Upper lobe of left lung (tissue), 6 donors: Measurements from ENCODE around the gene CLDN10. TPM values are rescaled to one million over a fixed set of nuclear protein-coding genes. Genes with fewer than 3 reads are reported as not detected.

ENCODE experiments used
- ATAC-seq, 2 donors: fragments of 200-7000 bp; cut with Tn5 transposase; one replicate each; pipeline ENCODE4 v1.9.1; 2022; ENCODE audit warnings: mild to moderate bottlenecking in 2 of 2, moderate library complexity in 2 of 2; ENCODE audit not compliant: low FRiP score in 2 of 2
- DNase-seq, 2 donors: peaks; one replicate each; pipeline ENCODE4 v3.0.0-alpha.2; 2019 to 2020
- H3K27ac ChIP-seq, 4 donors: fragments of 200-600 bp; sonication (generic); one replicate each; pipeline ENCODE4 v1.5.1; 2016 to 2019
- H3K27me3 ChIP-seq, 4 donors: fragments of 200-600 bp; sonication (generic); one replicate each; pipeline ENCODE4 v1.5.1; 2017 to 2019
- H3K36me3 ChIP-seq, 4 donors: fragments of 200-600 bp; sonication (generic); one replicate each; pipeline ENCODE4 v1.5.1; 2016 to 2019
- H3K4me1 ChIP-seq, 4 donors: fragments of 200-600 bp; sonication (generic); one replicate each; pipeline ENCODE4 v1.5.1; 2018 to 2019
- H3K4me3 ChIP-seq, 4 donors: fragments of 200-600 bp; sonication (generic); one replicate each; pipeline ENCODE4 v1.5.1; 2017 to 2019; ENCODE audit warnings: mild to moderate bottlenecking in 2 of 4, moderate library complexity in 1 of 4
- H3K9me3 ChIP-seq, 4 donors: fragments of 200-600 bp; sonication (generic); one replicate each; pipeline ENCODE4 v1.5.1; 2018 to 2019
- CTCF ChIP-seq, 6 experiments: fragments of 450-650 bp in 4 of 6; fragments of 200-600 bp in 2 of 6; sonication (generic) in 2 of 6; IDR thresholded peaks; one replicate each; pipeline ENCODE4 v1.5.1; 2016 to 2019; ENCODE audit warnings: antibody characterized with exemption in 6 of 6
- EP300 ChIP-seq, 4 donors: sonication (generic); formaldehyde crosslinking; IDR thresholded peaks; one replicate each; pipeline ENCODE4 v1.5.1; 2017; ENCODE audit warnings: antibody characterized with exemption in 4 of 4, control low read depth in 2 of 4
- POLR2A ChIP-seq, 4 donors: fragments of 450-650 bp; IDR thresholded peaks; one replicate each; pipeline ENCODE4 v1.5.1; 2016 to 2017; ENCODE audit warnings: antibody characterized with exemption in 4 of 4, mild to moderate bottlenecking in 2 of 4
- POLR2AphosphoS5 ChIP-seq, 2 donors: sonication (generic); formaldehyde crosslinking; IDR thresholded peaks; one replicate each; pipeline ENCODE4 v1.5.1; 2017; ENCODE audit warnings: antibody characterized with exemption in 2 of 2
- WGBS, 2 donors: methylation state at CpG; one replicate each; pipeline ENCODE4 v1.1.5; 2017 to 2018; 5-methylcytosine and 5-hydroxymethylcytosine counted together
- total RNA-seq, 6 donors: library from RNA; depleted of rRNA in 4 of 6; stranded (reverse); fragments of >200 nt in 4 of 6; gene quantifications; one replicate each; pipeline versions ENCODE4 v1.1.0 to v1.2.1, GENCODE V29; 2016 to 2021
- donor health status: DM: no; HTN: no; CAD: no; lungs with moderate emphysema.
- donor health status: DM: no; HTN: yes; CAD: no; lungs with severe emphysema.

CLDN10 gene
- total RNA-seq, 6 donors from 2014 or later = 1.6 to 4.5 (median 2.4) TPM; not detected in 2

DNA sequence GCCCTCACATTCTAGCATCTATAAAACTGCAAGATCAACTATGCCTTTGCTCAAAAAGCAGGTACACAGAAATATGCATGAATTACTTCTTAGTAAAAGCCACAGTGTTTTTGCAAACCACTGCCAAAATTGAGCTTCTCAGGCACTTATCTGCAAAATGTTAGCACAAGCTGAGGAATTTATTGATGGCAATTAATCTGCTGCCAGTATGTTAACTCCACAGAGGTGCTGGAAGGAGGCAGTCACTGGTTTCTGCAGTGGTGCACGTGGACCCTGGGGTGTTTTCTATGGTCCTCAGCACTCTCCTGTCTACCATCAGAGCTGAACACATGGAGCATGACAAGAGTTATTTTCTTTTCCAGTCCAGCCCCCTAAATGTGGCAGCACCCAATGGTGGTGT, 44.2 kb downstream of the CLDN10 start:
- TF ChIP-seq EP300 (IDR thresholded peaks at IDR 0.05) (no peak), CTCF (IDR thresholded peaks at IDR 0.05) (no peak), POLR2AphosphoS5 (IDR thresholded peaks at IDR 0.05) (no peak), POLR2A (IDR thresholded peaks at IDR 0.05) (no peak)
- WGBS, 2 donors = 93 to 100% methylated on average over 1 of the region's 1 CpG
- no peaks in the 10 kb centered on the region for H3K4me1 ChIP-seq
- H3K27ac ChIP-seq = no peak overlapping the region
- ATAC-seq = no peak
- H3K9me3 ChIP-seq = no peaks in the 10 kb centered on the region
- no peaks in the 10 kb centered on the region for H3K27me3 ChIP-seq
- H3K4me3 ChIP-seq = no peak overlapping the region
- H3K36me3 ChIP-seq = no peaks in the 10 kb centered on the region
- no peak for DNase-seq

GRCh38 chr13:95601216-95601615, 48.7 kb downstream of the CLDN10 start:
- TF ChIP-seq CTCF (IDR thresholded peaks at IDR 0.05) (no peak), POLR2A (IDR thresholded peaks at IDR 0.05) (no peak), POLR2AphosphoS5 (IDR thresholded peaks at IDR 0.05) (no peak), EP300 (IDR thresholded peaks at IDR 0.05) (no peak)
- Histone ChIP-seq H3K4me1 (peaks cover 0 to 6% (median 2%) of the 10 kb centered on the region in 4 donors), H3K36me3 (no peaks in the 10 kb centered on the region), H3K27me3 (no peaks in the 10 kb centered on the region), H3K4me3 (no peak overlapping the region), H3K9me3 (no peaks in the 10 kb centered on the region), H3K27ac (no peak overlapping the region)
- DNase-seq (no peak), ATAC-seq (no peak)
- 55 to 62% methylated on average over 2 of the region's 2 CpGs for WGBS, 2 donors

- H3K27me3 ChIP-seq = no peaks in the 10 kb centered on the region
- H3K9me3 ChIP-seq = no peaks in the 10 kb centered on the region
- DNase-seq = no peak
- TF ChIP-seq POLR2AphosphoS5 (IDR thresholded peaks at IDR 0.05) (no peak), POLR2A (IDR thresholded peaks at IDR 0.05) (no peak), EP300 (IDR thresholded peaks at IDR 0.05) (no peak), CTCF (IDR thresholded peaks at IDR 0.05) (no peak)
- 89 to 92% methylated on average over 6 of the region's 6 CpGs for WGBS, 2 donors
- H3K4me1 ChIP-seq = peaks cover 0 to 6% (median 2%) of the 10 kb centered on the region in 4 donors
- no peaks in the 10 kb centered on the region for H3K36me3 ChIP-seq
- ATAC-seq = no peak
- no peak overlapping the region for H3K27ac ChIP-seq
- no peak overlapping the region for H3K4me3 ChIP-seq
These were observed 49.4 kb downstream of the CLDN10 start for GRCh38 chr13:95601906-95602305.

DNA sequence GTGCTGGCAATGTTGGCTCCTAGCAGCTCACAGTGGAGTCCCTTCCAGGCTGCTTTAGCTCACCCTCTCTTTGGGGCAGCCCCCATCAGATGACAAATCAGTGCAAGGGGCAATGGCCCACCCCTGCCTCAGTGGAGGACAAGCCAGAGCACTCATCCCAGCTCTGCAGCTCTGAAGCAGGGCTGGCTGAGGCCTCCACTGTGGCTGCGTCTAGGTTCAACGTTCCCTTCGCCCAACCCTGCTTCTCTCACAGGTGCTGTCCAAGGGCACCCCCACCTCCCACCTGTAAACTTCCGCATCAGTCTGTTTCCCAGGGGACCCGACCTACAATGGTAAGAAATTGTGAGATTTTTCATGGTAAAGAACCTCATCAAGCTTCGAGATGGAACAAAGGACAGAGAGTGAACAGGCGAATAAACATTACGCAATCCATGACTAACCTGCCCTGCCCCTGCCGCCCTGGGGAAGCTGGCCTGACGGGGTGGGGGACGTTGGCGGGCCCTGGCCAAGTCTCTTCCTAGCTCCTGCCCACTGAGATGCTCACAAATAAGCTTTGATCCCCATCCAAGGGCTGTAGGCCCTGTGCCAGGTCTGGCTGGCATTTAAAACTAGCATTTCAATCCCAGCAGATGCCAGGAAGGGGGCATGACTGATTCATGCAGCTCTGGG, 51.5 kb downstream of the CLDN10 start:
- peak in 1 of 2 donors; percentile 50 for ATAC-seq
- DNase-seq = peak; percentile 24 to 59
- 55 to 61% methylated on average over 12 of the region's 12 CpGs for WGBS, 2 donors

More for the DNA sequence above, 51.5 kb downstream of the CLDN10 start:
- no peaks in the 10 kb centered on the region for H3K27me3 ChIP-seq
- no peaks in the 10 kb centered on the region for H3K36me3 ChIP-seq
- peaks cover 0 to 6% (median 2%) of the 10 kb centered on the region in 4 donors for H3K4me1 ChIP-seq
- H3K4me3 ChIP-seq = no peak overlapping the region
- no peak for TF ChIP-seq CTCF (IDR thresholded peaks at IDR 0.05)
- no peak for TF ChIP-seq POLR2A (IDR thresholded peaks at IDR 0.05)
- TF ChIP-seq EP300 (IDR thresholded peaks at IDR 0.05) = no peak
- no peak for TF ChIP-seq POLR2AphosphoS5 (IDR thresholded peaks at IDR 0.05)
- no peak overlapping the region for H3K27ac ChIP-seq
- no peaks in the 10 kb centered on the region for H3K9me3 ChIP-seq
